ENCODE results near the gene NALCN.

The NALCN gene

DNA sequence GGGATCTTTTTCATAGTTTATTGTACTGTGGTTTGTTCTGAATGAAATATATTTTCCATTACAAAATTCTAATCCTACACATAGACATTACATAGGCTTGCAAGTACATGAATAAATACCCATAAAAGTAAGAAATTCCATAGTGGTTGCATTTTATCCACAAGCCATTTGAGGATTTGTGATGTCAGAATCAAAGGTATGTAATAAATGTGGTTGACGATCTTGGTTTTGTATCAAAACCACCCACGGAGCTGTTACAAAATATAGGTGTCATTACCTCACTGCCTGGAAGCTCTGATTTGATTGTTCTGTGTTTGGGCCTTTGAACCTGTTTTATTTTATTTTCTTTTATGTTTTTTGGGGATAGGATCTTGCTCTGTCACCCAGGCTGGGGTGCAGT, 125.1 kb downstream of the NALCN start:
- DNase-seq (ENCODE audit: low read depth): no peak

- no peak for DNase-seq (ENCODE audit: low read depth)
Observed at GRCh38 chr13:101289764-101290163, 126.5 kb downstream of the NALCN start.

DNA sequence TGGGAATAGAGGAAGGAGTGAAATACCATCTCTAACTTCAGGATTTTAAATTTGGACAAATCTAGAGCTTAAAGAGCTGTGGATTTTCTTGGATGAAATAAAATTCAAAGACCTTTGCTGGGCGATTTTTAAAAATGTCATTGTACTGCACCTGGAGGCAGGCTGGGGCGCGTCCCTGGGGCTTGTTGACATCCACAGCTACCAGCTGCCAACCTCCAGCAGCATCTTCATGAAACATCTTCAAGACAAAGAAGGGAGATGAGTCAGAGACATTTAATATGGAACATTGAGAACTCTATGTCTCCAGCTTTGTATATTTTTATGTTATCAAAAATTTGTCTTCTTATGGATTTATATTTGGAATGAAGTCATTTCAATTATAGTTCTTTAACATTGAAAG, 132.5 kb downstream of the NALCN start:
- no peak for DNase-seq (ENCODE audit: low read depth)

DNA sequence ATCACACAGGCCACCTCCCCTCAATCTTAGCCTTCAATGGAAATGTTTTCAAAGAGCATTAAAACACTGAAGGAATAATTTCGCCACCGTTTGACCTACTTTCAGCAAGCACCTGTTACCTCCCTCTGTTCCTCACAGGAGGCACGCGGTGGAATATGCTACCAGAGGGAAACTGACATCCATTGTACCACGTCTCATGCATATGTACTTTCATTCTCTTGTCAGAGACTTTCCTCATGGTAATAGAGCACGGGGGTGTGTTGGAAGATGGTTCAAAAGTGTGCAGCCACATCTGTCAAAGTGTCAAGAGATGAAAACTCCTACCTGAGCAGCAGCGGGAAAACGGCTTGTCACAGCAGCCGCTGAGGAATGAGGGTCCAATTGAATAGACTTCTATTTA, 143.4 kb downstream of the NALCN start:
- no peak for DNase-seq (ENCODE audit: low read depth)

DNA sequence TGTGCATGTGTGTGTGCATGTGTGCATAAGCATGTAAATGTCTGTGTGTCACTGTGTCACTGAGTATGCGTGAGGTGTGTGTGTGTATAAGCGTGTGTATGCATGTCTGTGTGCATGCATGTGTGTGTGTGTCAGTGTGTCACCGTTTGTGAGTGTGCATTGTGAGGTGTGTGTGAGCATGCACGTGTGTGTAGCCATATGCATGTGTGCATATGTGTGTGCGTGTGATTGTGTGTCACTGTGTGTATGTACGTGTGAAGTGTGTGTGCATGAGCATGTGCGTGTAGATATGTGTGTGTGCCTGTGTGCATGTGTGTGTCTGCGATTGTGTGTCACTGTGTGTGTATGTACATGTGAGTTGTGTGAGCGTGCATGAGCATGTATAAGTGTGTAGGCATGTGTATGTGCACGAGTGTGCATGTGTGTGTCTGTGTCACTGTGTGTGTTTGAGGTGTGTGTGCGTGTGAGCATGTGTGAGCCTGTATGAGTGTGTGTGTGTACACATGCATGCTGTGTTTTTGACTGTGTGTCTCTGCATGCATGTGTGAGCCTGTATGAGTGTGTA, 144.5 kb downstream of the NALCN start:
- DNase-seq (ENCODE audit: low read depth): no peak

GRCh38 chr13:101267656-101268055, 148.7 kb downstream of the NALCN start:
- no peak for DNase-seq (ENCODE audit: low read depth)

- DNase-seq (ENCODE audit: low read depth): no peak
Observed at GRCh38 chr13:101265934-101266333, 150.4 kb downstream of the NALCN start.

GRCh38 chr13:101264931-101265330, 151.4 kb downstream of the NALCN start:
- no peak for DNase-seq (ENCODE audit: low read depth)

GRCh38 chr13:101262306-101262705, 154.0 kb downstream of the NALCN start:
- no peak for DNase-seq (ENCODE audit: low read depth)

DNA sequence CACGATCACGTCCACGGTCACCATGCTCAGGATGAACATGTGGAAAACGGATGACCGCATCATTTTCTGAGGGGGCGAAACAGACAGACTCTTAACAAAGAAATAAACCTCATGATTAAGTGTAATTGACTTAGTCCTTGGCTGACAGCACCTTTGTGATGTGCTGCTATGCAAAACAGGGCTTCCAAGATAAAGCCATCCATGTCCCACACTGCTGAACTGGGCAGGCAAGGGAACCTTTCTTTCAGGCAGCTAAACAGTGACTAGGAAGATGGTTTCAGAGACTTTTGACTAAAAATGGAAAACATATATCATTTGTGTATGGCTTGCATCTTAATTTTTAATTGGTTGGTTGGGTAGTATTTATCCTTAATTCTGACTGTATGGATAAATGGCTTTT, 157.8 kb downstream of the NALCN start:
- DNase-seq (ENCODE audit: low read depth): no peak

- DNase-seq (ENCODE audit: low read depth): peak; percentile 26
Observed at GRCh38 chr13:101258071-101258470, 158.2 kb downstream of the NALCN start.

- DNase-seq (ENCODE audit: low read depth): no peak
Observed at GRCh38 chr13:101248739-101249514, 167.4 kb downstream of the NALCN start.

DNA sequence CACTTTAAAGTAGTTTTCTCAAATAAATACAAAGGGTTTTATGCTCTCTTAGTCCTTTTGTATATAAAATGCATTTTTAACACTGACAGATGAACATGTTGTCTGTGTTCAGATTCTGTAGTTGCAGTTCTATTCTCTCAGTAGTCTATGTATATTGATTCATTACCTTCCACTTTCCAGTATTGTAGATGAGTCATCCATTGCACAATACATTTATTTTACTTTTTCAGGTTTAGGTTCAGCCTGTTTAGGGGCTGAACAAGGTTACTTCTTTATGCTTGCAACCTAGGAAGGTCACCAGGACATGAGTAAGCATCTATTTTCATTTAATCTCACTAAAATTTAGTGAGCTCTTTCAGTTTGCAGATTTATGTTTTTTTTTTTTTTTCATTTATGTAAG, 173.6 kb downstream of the NALCN start:
- DNase-seq (ENCODE audit: low read depth): no peak

DNA sequence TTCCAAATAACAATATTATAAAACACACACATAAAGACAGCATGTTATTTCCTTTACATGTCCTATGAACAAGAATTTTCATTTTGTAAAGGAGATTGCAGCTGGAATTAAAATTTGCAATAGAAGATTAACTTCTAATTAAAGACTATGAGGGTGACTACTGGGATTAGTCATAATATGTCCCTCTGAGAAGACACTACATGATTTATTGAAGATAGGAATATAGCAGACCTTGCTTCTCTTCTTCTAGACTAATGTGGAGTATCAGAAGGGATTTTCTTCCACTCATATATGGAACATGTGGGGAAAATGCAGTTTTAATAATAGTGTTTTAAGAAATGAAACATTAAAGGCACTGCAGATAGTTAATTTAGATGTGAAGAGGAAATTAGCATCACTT, 177.8 kb downstream of the NALCN start:
- no peak for DNase-seq (ENCODE audit: low read depth)

DNA sequence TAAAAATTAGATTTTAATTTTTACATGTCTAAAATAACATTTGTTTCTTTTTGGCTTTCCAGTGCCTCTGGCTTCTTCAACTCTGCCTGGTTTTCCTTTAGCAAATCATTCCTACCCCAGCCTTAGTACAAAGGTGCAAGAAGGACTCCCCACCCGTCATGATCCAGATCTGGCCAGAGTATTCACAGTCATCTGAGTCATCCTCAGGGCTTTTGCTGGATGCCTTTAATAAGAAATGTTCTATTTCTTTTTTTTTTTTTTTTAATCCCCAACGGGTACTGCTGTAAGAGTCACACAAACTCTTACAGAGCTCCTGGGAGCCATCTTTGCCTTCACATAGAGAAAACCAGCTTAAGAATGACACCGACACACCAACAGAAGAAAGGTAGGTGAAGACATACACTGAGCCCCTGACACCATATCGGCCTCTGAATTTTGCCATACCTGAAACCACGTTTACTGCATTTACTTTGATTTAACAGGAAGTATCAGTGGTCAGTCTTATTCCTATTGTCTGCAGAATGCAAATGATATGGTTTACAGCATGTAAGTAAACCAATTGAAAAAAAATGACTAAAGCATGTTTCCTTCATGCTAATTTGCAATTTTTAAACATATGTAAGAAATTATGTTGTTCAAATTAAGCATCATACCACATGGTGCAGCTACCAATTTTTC, 184.4 kb downstream of the NALCN start:
- no peak for DNase-seq (ENCODE audit: low read depth)

DNA sequence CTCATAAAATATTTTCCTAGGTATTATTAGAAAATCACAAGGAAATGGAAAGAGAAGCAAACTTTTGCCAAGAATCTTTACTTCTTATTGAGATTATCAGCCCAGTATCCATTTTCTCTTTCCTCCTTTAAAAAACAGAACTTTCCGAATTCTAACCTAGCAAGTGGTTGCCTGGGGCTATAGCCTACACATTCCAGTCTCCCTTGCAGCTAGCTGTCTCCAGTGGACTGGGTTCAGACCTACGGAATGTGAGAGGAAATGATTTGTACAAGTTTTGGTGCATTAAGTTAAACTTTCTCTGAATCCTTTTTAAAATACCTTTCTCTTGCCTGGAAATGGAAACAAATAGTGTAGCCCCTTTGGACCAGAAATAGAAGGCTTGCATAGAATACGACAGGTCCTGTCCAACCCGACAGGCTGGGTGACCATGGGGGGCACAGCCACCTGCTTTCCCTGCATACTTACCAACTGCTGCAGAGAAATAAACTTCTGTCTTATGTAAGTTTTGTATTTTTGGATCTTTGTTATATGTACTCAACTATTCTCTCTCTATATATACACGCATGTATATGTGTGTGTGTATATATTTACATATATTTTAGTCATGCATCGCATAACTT, 185.9 kb downstream of the NALCN start:
- no peak for DNase-seq (ENCODE audit: low read depth)

GRCh38 chr13:101219609-101220265, 196.6 kb downstream of the NALCN start:
- DNase-seq (ENCODE audit: low read depth): no peak

GRCh38 chr13:101218484-101218883, 197.8 kb downstream of the NALCN start:
- DNase-seq (ENCODE audit: low read depth): no peak

- DNase-seq (ENCODE audit: low read depth): no peak
Observed at GRCh38 chr13:101217086-101217485, 199.2 kb downstream of the NALCN start.

- no peak for DNase-seq (ENCODE audit: low read depth)
Observed at GRCh38 chr13:101211261-101211660, 205.0 kb downstream of the NALCN start.

- no peak for DNase-seq (ENCODE audit: low read depth)
Observed at GRCh38 chr13:101210774-101211173, 205.5 kb downstream of the NALCN start.

GRCh38 chr13:101209206-101209893, 207.0 kb downstream of the NALCN start:
- DNase-seq (ENCODE audit: low read depth): no peak
